ENCODE measurements around the gene PKHD1.
"Not testable (repeated sequence)": the region's sequence is repeated elsewhere in the genome, so short reads cannot be mapped to it uniquely, and the experiment has no call there.

DNA sequence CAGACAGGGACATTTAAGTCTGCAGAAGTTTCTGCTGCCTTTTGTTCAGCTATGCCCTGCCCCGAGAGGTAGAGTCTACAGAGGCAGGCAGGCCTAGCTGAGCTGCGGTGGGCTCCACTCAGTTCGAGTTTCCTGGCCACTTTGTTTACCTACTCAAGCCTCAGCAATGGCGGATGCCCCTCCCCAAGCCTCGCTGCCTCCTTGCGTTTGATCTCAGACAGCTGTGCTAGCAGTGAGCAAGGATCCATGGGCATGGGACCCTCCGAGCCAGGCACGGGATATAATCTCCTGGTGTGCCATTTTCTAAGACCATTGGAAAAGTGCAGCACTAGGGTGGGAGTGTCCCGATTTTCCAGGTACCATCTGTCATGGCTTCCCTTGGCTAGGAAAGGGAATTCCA lies 164.9 kb downstream of the PKHD1 start:
- TF ChIP-seq CTCF, POLR2A (IDR thresholded peaks at IDR 0.05): not testable (repeated sequence)
